Parietal lobe (tissue), 1 donor: ENCODE results near the gene TFF3. TPM values are rescaled to one million over a fixed set of nuclear protein-coding genes. Genes with fewer than 3 reads are reported as not detected.

Experiments used
- total RNA-seq: library from RNA; depleted of rRNA; stranded (reverse); fragments of >200 nt; gene quantifications from one replicate; pipeline ENCODE4 v1.2.3, GENCODE V29; 2014

Gene TFF3, protein sequence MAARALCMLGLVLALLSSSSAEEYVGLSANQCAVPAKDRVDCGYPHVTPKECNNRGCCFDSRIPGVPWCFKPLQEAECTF
- not detected for total RNA-seq

GRCh38 chr21:42315296-42315891 lies at the start of gene TFF3:
Gene TFF3, minus strand, starts transcription at chr21:42315409. Its CDS starts 35 bp downstream, at chr21:42315374.

DNA sequence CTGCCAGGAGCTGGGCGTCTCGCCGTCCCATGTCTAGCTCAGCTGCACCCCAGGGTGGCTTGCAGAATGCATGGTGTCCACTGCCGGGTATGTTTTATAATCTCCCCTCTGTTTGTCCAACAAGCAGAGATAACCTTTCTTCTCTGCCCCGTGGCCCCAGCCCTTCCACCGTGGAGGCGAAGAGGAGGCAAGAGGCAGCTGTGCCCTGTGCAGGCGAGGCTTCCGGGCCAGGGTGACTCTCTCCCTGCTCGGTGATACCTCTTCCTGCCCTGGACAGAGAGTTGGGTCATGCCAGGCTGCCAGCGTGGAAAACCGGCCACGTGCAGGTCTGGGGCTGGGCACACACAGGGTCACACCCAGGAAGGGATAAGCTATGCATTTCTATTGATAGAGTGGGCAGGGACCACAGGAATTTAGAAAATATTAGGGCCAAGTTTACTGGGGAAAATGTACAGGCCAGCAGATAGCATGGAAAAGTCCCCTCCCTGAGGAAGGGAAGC lies 35.8 kb upstream of the TFF3 start, which contains the start of gene TFF2:
Gene TFF2 (minus strand): TSS at position 68 of the 500 bp plus-strand sequence. CDS start 37 bp downstream, at position 31.

Other genes with a start within 250 kb of the TFF3 start
- not detected for gene UMODL1, start 244.1 kb downstream of the TFF3 start, total RNA-seq
- gene ABCG1, start 96.3 kb downstream of the TFF3 start, total RNA-seq, result 27.5 TPM
- not detected for gene TFF2, start 35.6 kb upstream of the TFF3 start, total RNA-seq
- gene TFF1, start 51.1 kb upstream of the TFF3 start, total RNA-seq, result not detected
- not detected for gene TMPRSS3, start 80.6 kb upstream of the TFF3 start, total RNA-seq
- gene UBASH3A, start 88.5 kb upstream of the TFF3 start, total RNA-seq, result not detected
- gene RSPH1, start 180.8 kb upstream of the TFF3 start, total RNA-seq, result 0.94 TPM
- gene SLC37A1, start 198.4 kb upstream of the TFF3 start, total RNA-seq, result 36.9 TPM